HG02981 (cell line): ENCODE results near the gene LLGL2.

Source experiments
- ATAC-seq: cut with Tn5 transposase; IDR thresholded peaks from one replicate; pipeline ENCODE4 v1.9.1; 2021; ENCODE audit warnings: mild to moderate bottlenecking, moderate library complexity; ENCODE audit not compliant: unreplicated experiment

The LLGL2 gene

GRCh38 chr17:75492555-75493168 lies 32.8 kb upstream of the LLGL2 start:
- ATAC-seq = no peak

- ATAC-seq = no peak
Measured at GRCh38 chr17:75493476-75494129, 31.9 kb upstream of the LLGL2 start.

GRCh38 chr17:75494326-75494877 lies 31.1 kb upstream of the LLGL2 start:
- ATAC-seq = no peak

- no peak for ATAC-seq
Measured at GRCh38 chr17:75496005-75496404, 29.5 kb upstream of the LLGL2 start.

GRCh38 chr17:75498039-75498725 lies 27.3 kb upstream of the LLGL2 start:
- no peak for ATAC-seq

- no peak for ATAC-seq
Measured at GRCh38 chr17:75498726-75499213, 26.7 kb upstream of the LLGL2 start.

GRCh38 chr17:75499313-75500022 lies 26.0 kb upstream of the LLGL2 start:
- no peak for ATAC-seq

GRCh38 chr17:75500419-75501216 lies 24.9 kb upstream of the LLGL2 start:
- no peak for ATAC-seq

GRCh38 chr17:75501378-75502071 lies 24.0 kb upstream of the LLGL2 start:
- ATAC-seq = no peak

GRCh38 chr17:75502072-75502720 lies 23.3 kb upstream of the LLGL2 start:
- ATAC-seq = no peak

- ATAC-seq = no peak
Measured at GRCh38 chr17:75502721-75503329, 22.7 kb upstream of the LLGL2 start.

- no peak for ATAC-seq
Measured at GRCh38 chr17:75503337-75503950, 22.1 kb upstream of the LLGL2 start.

GRCh38 chr17:75503976-75504346 lies 21.5 kb upstream of the LLGL2 start:
- ATAC-seq = no peak

GRCh38 chr17:75504347-75505151 lies 20.9 kb upstream of the LLGL2 start:
- no peak for ATAC-seq

- no peak for ATAC-seq
Measured at GRCh38 chr17:75505152-75505409, 20.4 kb upstream of the LLGL2 start.

GRCh38 chr17:75505640-75506039 lies 19.9 kb upstream of the LLGL2 start:
- no peak for ATAC-seq

- no peak for ATAC-seq
Measured at GRCh38 chr17:75506134-75506533, 19.4 kb upstream of the LLGL2 start.

- no peak for ATAC-seq
Measured at GRCh38 chr17:75506888-75507287, 18.6 kb upstream of the LLGL2 start.
